HG03064 (cell line): ENCODE measurements around the gene CDC42EP4.

Source experiments
- ATAC-seq: cut with Tn5 transposase; IDR thresholded peaks from one replicate; pipeline ENCODE4 v1.9.1; 2021; ENCODE audit warnings: low read depth; ENCODE audit not compliant: unreplicated experiment

CDC42EP4 gene

GRCh38 chr17:73311781-73312641 lies at the start of gene CDC42EP4:
Gene CDC42EP4 (minus strand): TSS chr17:73312001. CDS start chr17:73286500, 25,501 bp downstream.
- ATAC-seq, result peak; percentile 86

- ATAC-seq, result no peak
These were observed 49.4 kb upstream of the CDC42EP4 start for GRCh38 chr17:73360961-73361761.

DNA sequence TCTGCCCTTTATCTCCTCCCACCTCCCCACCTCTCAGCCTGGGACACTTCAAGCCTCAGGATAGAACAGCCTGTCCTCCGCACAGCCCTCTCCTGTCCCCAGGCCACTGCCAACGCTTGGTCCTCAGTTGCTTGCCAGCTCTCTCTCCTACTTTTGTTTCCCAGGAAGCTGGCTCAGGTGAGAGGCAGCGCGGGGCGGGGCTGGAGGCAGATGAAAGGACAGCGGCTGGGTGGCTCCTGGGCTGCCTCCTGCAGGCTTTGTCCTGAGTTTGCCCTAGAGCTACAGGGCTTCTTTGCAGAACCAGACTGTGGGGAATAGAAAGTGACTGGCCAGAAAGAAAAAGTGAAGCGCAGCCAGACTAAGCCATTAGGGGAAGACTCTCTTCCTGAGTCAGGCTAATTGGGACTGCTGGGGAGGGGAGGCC lies 48.2 kb upstream of the CDC42EP4 start:
- ATAC-seq, result no peak

- no peak for ATAC-seq
These were observed 47.6 kb upstream of the CDC42EP4 start for GRCh38 chr17:73359352-73359751.

DNA sequence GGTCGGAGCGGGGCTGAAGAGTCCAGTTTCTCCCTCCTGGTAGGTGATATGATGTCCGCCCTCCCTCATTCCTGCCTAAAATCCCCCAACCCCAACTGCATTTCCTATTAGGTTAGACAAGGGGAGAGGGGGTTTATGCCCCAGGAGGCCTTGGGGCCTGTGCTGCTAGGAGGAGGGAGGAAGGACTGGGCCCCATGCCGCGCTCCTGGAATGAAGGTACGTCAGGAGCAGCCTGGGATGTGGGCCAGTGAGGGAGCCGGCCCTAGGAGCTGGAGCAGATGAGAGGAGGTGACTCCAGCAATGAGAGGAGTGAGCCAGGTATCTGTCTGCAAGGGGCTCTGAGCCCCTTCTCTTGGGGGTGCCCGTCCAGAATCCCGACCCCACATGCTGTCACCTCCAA lies 46.9 kb upstream of the CDC42EP4 start:
- no peak for ATAC-seq

DNA sequence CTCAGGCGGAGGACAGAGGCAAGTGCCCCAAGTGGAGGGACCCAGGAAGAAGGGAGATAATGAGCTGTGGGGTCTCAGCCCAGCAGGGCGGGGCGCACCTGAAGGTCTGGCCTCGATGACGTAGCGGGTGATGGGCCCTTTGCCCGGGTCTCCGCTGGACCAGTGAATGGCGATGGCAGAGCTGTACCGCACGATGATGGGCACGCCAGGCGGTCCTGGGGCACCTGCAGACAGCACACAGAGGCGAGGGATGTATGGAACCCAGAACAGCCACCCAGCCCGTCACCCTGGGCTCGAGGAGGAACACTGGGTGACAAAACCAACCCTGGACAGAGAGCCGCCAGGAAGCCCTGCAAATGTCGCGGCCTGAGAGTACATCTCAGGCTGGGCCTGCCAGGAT lies 46.2 kb upstream of the CDC42EP4 start:
- ATAC-seq, result no peak

DNA sequence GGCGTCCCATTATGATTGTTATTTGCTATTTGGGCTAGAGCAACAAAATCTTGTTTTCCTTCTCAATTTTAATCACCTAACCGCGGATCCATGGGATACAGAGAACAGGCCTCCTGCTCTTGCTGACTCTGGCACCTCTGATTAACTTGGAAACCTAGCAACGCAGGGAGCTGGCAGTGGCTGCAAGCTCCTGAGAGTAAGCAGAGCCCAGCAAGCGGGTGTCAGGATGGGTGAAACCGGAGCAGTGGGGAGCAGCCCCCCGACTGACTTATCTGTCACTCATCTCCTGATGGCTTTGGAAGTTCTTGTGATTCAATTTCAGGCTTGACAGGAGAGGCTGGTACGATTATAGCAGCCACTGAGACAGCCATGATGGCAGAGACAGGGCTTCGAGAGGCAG lies 45.5 kb upstream of the CDC42EP4 start:
- ATAC-seq, result no peak

DNA sequence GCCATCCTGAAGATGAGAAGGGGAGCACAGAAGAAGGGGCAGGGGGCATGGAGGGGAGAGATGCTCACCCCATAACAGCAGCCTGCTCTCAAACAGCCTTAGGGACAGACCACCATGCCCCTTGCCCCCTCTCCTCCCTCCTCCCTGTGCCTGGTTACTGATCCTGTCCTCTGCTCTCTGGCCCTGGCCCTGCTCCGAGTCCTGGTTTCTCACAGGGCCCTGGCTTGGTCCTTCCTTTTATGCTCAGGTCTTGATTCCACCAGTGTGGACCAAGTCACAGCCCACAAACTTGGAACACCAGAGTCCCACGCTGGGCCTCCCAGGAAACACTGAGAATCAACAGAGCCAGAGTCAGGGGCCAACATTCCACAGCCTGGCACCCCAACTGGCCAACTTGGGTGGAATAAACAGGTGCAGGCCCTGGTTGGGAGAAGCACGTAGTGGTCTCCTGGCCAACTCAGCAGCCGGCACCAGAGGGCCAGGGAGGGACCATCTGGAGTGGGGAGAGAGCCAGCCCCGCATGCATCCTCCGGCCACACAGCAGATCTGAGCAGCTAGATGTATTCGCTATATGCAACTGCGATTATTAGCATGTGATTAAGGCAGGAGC lies 44.9 kb upstream of the CDC42EP4 start:
- no peak for ATAC-seq

DNA sequence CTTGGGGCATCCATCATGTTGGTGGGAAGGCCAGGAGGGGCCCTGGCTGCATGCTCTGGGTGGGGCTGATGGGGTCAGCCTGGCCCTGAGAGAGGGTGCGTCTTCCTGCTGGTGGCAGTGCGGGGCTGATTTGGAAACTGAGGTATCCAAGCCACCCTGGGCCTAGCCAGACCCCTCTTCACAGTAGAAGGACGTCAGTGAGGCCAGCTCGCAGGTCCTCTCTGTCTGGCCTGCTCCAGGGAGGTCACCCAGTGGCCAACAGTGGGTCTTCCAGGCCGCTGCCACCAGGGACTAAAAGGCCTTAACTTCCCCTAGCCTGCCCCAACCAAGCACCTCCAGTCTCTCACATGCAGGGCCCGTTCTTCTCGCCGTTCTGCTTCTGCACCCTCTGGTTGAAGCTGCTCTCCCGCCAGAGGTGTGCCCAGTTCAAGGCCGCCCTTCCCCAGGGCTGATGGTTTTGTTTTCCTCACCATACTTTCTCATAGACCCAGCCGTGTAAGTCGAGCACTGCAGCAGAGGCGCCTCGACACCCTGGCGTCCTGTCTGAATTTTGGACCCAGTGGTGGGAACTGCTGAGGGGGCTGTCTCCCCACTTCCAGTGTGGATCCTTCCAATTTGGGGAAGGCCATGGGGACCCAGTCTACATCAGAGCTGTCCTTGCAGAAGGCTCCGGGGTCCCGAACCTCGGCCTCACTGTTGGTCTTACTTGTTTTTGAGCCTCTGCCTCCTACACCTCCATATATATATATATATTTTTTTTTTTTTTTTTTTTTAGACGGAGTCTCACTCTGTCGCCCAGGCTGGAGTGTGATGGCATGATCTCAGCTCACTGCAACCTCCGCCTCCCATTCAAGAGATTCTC lies 42.9 kb upstream of the CDC42EP4 start:
- no peak for ATAC-seq

GRCh38 chr17:73352261-73352660 lies 40.5 kb upstream of the CDC42EP4 start:
- ATAC-seq, result no peak

DNA sequence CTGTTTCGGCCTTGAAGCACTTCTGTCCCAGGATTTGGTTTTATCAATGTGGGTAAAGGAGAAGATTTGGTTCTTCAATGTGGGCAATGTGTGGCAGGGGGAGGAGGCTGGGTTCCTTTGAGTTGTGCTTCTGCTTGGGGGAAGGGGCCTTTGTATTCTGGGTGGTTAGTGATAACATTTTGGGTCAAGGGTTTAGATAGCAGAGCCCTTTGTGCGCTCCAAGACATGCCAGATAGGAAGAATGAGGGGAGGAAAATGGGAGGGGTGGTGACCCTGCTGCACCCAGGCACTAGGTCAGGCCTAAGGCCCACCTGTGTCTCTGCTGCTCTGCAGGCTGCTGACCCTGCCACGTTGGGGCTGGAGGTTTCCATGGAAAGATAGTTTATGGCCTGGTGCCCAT lies 40.0 kb upstream of the CDC42EP4 start:
- no peak for ATAC-seq

DNA sequence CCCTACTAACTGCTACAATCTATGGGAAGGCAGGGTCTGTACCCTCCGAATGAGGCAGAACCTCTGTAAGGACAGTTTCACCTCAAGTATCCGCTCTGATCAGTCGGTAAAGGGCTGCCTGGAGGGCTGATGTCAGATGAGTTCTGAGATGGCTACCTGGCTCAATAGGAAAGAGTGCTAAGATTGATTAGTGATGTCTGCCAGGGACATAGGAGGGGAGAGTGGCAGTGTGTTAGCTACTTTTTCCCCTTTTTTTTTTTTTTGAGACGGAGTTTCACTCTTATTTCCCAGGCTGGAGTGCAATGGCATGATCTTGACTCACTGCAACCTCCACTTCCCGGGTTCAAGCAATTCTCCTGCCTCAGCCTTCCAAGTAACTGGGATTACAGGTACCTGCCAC lies 39.1 kb upstream of the CDC42EP4 start:
- ATAC-seq, result no peak

- ATAC-seq, result no peak
These were observed 37.8 kb upstream of the CDC42EP4 start for GRCh38 chr17:73349647-73350046.

DNA sequence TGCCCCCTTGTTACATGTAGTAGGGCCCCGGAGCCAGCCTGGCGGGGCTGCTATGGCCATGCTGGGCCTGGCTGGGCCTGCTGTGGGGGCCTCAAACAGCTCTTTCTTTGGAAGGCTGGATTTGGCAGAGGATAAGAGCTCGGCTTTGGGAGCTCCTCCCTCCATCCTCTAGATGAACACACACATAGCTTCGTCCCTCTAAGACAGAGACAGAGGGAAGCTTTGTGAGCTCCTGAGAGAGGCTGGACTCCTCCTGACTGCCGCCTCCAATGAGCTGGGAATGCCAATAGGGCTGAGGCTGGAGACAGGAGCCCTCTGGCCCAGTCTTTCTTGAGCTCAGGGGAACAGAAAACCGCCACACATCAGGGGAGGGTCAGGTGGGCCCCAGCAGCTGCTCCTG lies 37.3 kb upstream of the CDC42EP4 start:
- ATAC-seq, result no peak

- ATAC-seq, result no peak
These were observed 37.0 kb upstream of the CDC42EP4 start for GRCh38 chr17:73348829-73349095.

DNA sequence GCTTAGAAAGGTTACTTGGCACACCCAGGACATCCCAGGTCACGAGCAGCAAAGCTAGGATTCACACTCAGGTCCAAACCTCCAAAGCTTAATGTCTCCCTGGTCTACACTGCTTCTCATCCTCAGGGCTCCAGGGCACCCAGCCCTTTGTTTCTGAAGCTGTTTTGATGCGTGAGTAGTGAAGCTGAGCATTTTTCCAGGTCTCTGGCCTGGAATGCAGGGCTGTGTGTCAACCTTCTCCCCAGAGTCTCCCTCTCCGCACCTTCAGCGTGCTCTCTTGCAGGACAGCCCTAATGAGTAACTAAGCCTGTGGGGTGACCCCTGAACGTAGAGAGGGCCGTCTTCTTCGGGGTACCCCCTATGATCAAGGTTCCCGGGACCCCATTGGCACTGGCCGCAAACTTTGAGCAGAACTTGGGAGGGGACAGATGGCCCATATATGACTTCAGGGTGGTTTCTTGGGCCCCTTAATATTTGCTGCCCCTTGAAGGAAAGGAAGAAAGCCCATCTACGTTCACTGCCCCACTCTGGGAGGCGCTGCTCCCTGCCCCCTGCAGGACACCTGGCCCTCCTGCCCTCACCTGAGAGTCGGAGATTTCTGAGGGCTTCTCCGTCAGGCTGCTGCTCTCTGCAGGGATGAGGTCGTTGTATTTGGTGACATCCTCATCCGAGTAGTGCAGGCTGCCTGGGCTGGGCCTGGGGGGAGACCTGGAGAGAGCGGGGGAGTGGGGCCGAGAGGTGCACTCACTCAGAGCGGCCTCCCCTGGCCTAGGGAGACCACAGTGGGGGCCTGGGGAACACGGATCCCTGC lies 36.4 kb upstream of the CDC42EP4 start:
- ATAC-seq, result no peak

- ATAC-seq, result no peak
These were observed 35.5 kb upstream of the CDC42EP4 start for GRCh38 chr17:73347351-73347750.

GRCh38 chr17:73346501-73347162 lies 34.8 kb upstream of the CDC42EP4 start:
- no peak for ATAC-seq

DNA sequence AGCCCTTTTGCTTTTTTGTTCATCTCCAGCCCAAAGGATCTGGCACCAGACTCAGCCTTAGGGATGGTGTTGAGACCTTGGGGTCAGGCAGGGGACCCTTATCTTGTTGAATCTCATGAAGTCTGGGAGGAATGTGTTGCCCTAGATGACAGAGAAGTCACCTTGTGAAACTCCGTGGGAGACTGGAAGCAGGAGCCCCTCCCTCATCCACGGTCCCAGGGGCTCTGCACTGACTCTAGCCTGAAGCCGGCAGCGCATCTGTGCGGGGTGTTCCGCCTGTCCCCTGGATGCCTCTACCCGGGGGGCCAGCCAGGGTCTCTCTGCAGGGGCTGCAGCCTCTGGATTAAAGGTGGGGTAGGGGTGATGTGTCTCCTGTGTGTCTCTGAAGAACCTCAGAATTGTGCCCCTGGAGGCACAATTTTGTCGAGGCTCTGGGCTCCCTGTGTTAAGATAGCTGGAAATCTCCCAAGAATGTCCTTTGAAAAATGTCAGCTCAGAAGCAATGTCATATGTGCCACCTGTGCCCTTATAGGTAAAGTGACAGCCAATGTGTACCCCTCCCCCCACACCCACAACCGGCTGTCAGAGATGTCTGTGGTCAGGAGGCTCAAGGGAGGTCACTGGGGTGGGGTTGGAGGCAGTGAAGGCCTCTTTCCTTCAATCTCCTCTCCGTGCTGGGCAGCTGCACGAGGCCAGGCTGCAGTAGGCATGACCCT lies 32.1 kb upstream of the CDC42EP4 start:
- no peak for ATAC-seq
